Endothelial cell of coronary artery (primary cell): Measurements from ENCODE around the gene FREY1. TPM values are rescaled to one million over a fixed set of nuclear protein-coding genes. Genes with fewer than 3 reads are reported as not detected.

ENCODE experiments used
- total RNA-seq: library from RNA; depleted of rRNA; stranded (reverse); fragments of >200 nt; gene quantifications from 2 replicates; pipeline ENCODE4 v1.2.3, GENCODE V29; 2014

The FREY1 gene
- total RNA-seq = 0.54 and 0.75 TPM in 2 replicates

GRCh38 chr11:45906965-45907611, at the start of gene FREY1:
TSS of gene FREY1 (minus strand) at chr11:45907271. CDS start at chr11:45907245, 26 bp downstream.

GRCh38 chr11:45922425-45923082, 15.5 kb upstream of the FREY1 start, which contains the start of gene LARGE2:
TSS of gene LARGE2 (plus strand) at chr11:45922656. CDS start at chr11:45922883, 227 bp downstream.

GRCh38 chr11:45917623-45918330, 10.7 kb upstream of the FREY1 start, which contains the start of gene PEX16:
TSS of gene PEX16 (minus strand) at chr11:45917877. CDS start at chr11:45917811, 66 bp downstream.

GRCh38 chr11:45885274-45885920, 21.7 kb downstream of the FREY1 start, which contains the start of gene MAPK8IP1:
TSS of gene MAPK8IP1 (plus strand) at chr11:45885651. CDS start at chr11:45885821, 170 bp downstream.

Other genes with a start within 250 kb of the FREY1 start
- gene CHST1, start 241.6 kb downstream of the FREY1 start, total RNA-seq = 19.0 and 43.4 TPM in 2 replicates
- gene SLC35C1, start 102.1 kb downstream of the FREY1 start, total RNA-seq = 7.0 and 7.4 TPM in 2 replicates
- 5.8 and 11.8 TPM in 2 replicates for gene CRY2, start 59.8 kb downstream of the FREY1 start, total RNA-seq
- gene MAPK8IP1, start 21.6 kb downstream of the FREY1 start, total RNA-seq = 3.7 and 4.5 TPM in 2 replicates
- 33.1 and 36.0 TPM in 2 replicates for gene PEX16, start 10.6 kb upstream of the FREY1 start, total RNA-seq
- gene LARGE2, start 15.4 kb upstream of the FREY1 start, total RNA-seq = under 0.01 and 0.09 TPM in 2 replicates
- gene PHF21A, start 214.2 kb upstream of the FREY1 start, total RNA-seq = 6.4 and 12.5 TPM in 2 replicates